ENCODE measurements around the gene HNRNPA2B1. TPM values are rescaled to one million over a fixed set of nuclear protein-coding genes. Genes with fewer than 3 reads are reported as not detected.

Gene HNRNPA2B1
- total RNA-seq, 2 donors from 2014 or later = 447 to 769 TPM

- no peaks in the 10 kb centered on the region for H3K36me3 ChIP-seq
- H3K27ac ChIP-seq = no peak overlapping the region
- TF ChIP-seq CTCF (IDR thresholded peaks at IDR 0.05) = no peak
- no peak overlapping the region for H3K9ac ChIP-seq (ENCODE audit: low read depth in 2 of 2, low read length in 2 of 2)
- H3K9me3 ChIP-seq = no peaks in the 10 kb centered on the region
- no peaks in the 10 kb centered on the region for H3K27me3 ChIP-seq
- intact Hi-C loops (cut with DNase I) = no loop called here
- no peak overlapping the region for H3K4me3 ChIP-seq
- no peak for DNase-seq
- peaks cover 3% of the 10 kb centered on the region for H3K4me1 ChIP-seq
Observed at GRCh38 chr7:26159243-26159642, 41.3 kb downstream of the HNRNPA2B1 start.

- H3K27ac ChIP-seq = peak overlapping the region; percentile 67
Observed at GRCh38 chr7:26157520-26158105, 42.9 kb downstream of the HNRNPA2B1 start.

GRCh38 chr7:26156451-26157420, 43.8 kb downstream of the HNRNPA2B1 start:
- peak overlapping the region in 1 of 2 donors; percentile 14 for H3K9ac ChIP-seq (ENCODE audit: low read depth in 2 of 2, low read length in 2 of 2)
- no peaks in the 10 kb centered on the region for H3K9me3 ChIP-seq
- no peaks in the 10 kb centered on the region for H3K36me3 ChIP-seq
- no peaks in the 10 kb centered on the region for H3K27me3 ChIP-seq
- no peak overlapping the region for H3K4me3 ChIP-seq
- DNase-seq = no peak
- H3K27ac ChIP-seq = peak overlapping the region; percentile 67
- peaks cover 3% of the 10 kb centered on the region for H3K4me1 ChIP-seq
- intact Hi-C loops (cut with DNase I) = no loop called here
- TF ChIP-seq CTCF (IDR thresholded peaks at IDR 0.05) = no peak

More at GRCh38 chr7:26157520-26158105, 42.9 kb downstream of the HNRNPA2B1 start:
- Histone ChIP-seq H3K4me1 (peaks cover 3% of the 10 kb centered on the region), H3K36me3 (no peaks in the 10 kb centered on the region), H3K4me3 (no peak overlapping the region), H3K9ac (ENCODE audit: low read depth in 2 of 2, low read length in 2 of 2) (no peak overlapping the region), H3K27me3 (no peaks in the 10 kb centered on the region), H3K9me3 (no peaks in the 10 kb centered on the region)
- intact Hi-C loops (cut with DNase I) = no loop called here
- DNase-seq = no peak
- no peak for TF ChIP-seq CTCF (IDR thresholded peaks at IDR 0.05)

- Histone ChIP-seq H3K27me3 (no peaks in the 10 kb centered on the region), H3K4me3 (no peak overlapping the region), H3K36me3 (no peaks in the 10 kb centered on the region), H3K9ac (ENCODE audit: low read depth in 2 of 2, low read length in 2 of 2) (peak overlapping the region in 1 of 2 donors; percentile 7), H3K9me3 (no peaks in the 10 kb centered on the region), H3K27ac (peak overlapping the region; percentile 51), H3K4me1 (peaks cover 3% of the 10 kb centered on the region)
- TF ChIP-seq CTCF (IDR thresholded peaks at IDR 0.05) = no peak
- DNase-seq = no peak
- intact Hi-C loops (cut with DNase I) = no loop called here
Observed at GRCh38 chr7:26155531-26156375, 44.8 kb downstream of the HNRNPA2B1 start.
